Right renal pelvis (tissue), 4 donors: ENCODE results near the gene ROPN1B. TPM values are rescaled to one million over a fixed set of nuclear protein-coding genes. Genes with fewer than 3 reads are reported as not detected.

Source experiments
- DNase-seq, 4 donors: peaks; one replicate each; pipeline ENCODE4 v3.0.0-alpha.2; 2013; ENCODE audit warnings: low read depth in 4 of 4, low spot score in 3 of 4, missing footprints in 1 of 4
- polyA plus RNA-seq, 4 donors: library from polyadenylated mRNA; unstranded; fragments of 120-200 nt; gene quantifications; one replicate each; pipeline ENCODE4 v1.2.1, GENCODE V29; 2013; ENCODE audit not compliant: insufficient read length in 4 of 4

Gene ROPN1B
- polyA plus RNA-seq, 4 donors = 0.27 to 1.2 (median 0.49) TPM

DNA sequence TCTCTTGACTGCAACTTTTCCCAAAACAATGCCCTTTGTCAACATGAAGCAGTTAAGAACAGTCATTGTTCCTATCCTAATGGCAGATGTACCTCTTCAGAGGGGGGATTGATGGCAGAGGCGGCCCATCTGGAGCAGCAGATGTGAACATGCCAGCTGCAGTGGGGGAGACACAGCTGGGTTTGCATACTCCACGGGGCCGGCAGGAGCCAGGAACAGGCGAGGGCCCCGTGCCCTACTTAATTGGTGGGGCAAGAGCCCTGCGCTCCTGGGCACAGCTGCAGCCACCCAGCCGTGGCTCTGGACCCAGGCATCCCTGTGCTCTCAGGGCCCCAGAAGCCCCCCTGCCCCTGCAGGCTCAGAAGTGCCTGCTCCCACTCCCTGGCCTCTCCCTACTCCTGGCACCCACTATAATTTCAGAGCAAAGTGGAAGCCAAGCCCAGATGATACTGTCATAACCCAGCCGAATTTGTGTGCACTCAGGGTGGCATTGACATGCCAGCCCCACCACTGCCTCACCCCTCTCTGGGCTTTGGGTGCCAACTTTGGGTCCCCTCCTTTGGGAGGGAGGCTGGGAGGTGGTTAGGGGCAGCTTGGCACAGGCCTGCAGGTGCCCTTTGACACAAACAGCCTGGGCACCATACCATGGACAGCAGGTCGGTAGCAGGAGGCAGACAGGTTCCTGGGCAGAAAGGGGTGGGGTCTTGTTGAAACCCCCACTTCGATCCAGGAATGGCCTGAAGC, 34.6 kb downstream of the ROPN1B start:
- DNase-seq = no peak

DNA sequence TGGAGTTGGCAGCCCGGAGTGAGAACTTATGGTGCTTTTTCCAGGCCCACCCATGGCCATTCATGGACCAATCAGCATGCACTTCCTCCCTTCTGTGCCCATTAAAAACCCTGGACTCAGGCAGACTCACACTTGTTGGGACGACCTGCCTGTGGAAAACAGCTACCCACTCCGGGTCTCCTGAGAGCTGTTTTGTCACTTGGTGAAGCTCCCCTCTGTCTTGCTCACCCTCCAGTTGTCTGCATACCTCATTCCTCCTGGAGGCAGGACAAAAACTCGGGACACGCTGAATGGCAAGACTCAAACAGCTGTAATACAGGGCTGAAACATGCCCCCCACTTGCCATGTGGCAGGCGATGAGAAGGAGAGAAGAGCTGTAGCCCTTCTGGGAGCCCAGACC, 35.2 kb downstream of the ROPN1B start:
- no peak for DNase-seq

DNA sequence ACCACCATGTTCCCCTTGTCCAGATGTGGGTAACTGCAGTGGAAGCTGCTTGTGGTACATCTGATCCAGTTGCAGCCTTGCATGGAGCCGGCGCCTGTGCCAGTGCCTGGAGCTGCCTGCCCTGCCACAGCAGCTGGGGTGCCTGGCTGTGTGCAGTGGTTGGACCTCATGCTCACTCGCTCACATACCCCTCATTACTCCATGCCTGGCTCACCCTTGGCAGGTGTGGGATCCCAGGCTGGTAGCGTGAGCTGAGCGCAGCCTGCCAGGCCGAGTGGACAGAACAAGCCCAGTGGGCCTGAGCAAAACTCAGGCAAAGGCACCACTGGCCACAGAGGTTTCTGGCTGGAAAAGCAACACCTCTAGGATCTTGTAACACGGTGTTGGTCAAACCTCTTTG, 35.7 kb downstream of the ROPN1B start:
- DNase-seq = no peak

DNA sequence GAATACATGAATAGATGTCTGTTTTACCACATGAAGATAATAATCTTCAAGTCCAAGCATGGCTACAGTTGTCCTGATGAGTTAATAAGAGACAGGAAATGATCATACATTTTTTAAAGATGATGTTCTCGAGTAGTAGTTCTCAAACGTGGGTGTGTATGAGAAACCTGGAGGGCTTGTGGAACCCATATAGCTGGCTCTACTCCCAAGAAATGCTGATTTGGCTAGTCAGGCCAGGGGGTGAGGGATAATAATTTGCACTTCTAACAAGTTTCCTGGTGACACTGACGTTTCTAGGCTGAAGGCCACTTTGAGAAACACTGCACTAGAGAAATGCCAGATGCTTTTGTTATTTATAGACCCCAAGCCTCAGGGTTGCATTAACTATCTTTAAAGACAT, 37.0 kb downstream of the ROPN1B start:
- DNase-seq = no peak

DNA sequence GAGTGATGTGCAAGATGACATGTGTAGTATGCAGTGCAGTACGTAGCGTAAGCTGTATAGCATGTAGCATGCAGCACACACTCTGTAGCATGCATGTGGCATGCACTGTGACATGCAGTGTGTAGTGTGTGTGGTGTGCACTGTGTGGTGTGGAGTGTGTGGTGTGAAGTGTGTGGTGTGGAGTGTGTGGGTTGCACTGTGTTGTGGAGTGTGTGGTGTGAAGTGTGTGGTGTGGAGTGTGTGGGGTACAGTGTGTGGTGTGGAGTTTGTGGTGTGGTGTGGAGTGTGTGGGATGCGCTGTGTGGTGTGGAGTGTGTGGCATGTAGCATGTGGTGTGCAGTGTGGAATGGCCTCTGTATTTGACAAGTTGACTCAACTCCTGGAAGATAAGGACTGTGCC, 39.2 kb downstream of the ROPN1B start:
- DNase-seq = no peak

DNA sequence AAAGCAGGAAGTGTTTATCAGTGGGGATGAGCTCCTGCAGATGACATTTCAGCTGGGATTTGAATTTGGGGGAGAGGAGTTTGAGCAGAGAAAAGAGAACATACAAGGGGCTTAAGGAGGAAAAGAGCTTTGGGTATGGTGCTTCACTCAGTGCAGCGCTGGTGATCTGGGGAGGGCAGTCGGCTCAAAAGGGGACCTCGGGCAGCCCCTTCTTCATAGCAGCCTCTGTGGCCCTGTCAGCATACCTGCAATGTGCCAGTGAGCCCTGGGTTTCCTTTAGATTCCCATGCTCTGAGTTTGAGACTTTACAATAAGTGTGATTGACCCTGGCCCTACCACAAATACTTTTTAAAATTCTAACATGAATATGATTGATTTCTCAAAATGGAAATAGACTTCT, 40.2 kb downstream of the ROPN1B start:
- no peak for DNase-seq

DNA sequence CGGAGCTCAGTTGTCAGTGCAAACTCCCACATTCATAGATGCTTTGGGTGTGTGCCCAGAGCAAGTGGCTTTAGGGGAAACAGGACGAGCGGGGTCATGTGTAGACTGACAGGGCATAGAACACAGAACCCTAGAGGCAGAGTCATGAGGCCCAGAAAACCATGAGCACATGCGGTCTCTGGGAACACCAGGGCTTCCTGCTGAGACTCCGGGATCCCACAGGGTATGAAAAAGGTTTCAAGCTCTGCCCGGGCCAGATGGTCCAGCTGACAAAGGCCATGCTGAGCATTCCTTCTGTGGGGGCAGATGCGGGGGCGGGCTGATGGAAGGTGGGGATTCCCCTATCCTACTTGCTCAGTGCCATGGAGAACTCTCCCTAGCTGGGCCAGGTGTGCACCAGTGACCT, 44.8 kb downstream of the ROPN1B start:
- no peak for DNase-seq

DNA sequence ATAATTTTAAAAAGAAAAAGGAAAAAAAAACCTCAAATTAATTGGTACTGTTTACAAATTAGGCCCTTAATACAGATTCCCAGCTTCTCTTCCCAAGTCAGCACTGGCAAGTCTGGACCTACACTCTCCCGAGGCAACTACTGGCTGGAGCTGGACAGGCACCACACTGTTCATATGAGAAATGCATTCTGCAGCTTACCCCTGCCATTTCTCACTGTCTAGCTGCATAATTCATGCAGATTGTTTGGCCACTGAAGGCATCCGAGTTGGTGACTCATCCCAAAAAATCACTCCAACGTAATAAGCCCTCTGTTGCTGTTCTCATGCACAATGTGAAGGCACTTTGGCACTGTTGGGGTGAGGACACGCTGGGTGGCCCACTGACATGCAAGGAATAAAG, 45.3 kb downstream of the ROPN1B start:
- DNase-seq = no peak

DNA sequence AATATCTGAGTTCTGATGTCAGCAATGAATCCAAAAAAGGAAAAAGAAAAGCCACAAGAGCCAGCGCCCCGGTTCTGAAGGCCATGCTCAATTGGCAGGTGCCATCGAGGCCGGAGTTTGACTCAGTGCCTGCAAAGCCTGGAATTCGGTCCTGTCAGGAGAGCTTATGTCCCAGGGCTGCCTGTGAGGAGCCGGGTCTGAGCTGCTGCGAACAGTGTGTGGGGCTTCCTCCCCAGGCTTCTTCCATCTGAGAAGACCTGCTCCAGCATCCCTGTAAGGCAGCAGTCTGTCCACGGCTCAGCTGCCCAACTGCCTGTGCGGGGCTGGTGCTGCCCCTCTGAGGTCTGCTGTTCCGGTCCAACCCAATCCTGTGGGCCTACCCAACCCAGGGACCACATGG, 46.1 kb downstream of the ROPN1B start:
- no peak for DNase-seq

DNA sequence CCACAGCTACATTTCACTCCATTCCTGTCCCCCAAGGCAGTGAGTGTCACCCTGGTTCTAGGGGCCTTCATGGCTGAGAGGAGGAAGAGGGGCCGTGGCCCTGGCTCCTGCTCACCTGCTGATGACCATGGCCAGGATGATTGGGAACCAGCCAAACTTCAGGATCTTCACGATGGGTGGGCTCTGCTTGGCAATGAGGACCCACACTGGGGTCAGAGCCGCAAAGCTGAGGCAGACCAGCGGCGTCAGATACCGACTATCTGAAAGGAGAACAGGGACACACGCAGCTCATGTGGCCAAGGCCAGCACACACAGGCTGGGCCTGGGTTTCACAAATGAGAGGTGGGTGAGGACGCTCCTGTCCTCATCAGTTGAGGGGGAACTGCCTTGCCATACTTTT, 47.6 kb downstream of the ROPN1B start:
- DNase-seq = no peak

DNA sequence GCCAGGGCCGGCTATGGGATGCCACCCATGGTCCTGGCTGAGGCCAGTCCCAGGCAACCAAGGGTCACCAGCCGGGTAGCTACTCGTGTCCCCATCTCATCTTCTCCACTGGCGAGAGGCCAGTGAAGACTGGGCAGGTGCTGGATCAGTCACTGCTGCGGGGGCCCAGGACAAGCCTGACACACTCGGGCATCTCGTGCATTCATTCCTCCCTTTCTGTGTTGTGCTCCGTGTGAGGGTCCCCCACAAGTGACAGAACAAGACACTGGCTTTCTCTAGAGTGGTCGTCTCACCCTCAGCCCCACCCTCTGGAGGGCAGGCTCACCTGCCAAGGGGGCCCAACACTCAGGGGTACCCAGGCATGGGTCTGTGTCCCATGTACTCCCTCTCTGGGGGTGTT, 48.4 kb downstream of the ROPN1B start:
- DNase-seq = no peak

DNA sequence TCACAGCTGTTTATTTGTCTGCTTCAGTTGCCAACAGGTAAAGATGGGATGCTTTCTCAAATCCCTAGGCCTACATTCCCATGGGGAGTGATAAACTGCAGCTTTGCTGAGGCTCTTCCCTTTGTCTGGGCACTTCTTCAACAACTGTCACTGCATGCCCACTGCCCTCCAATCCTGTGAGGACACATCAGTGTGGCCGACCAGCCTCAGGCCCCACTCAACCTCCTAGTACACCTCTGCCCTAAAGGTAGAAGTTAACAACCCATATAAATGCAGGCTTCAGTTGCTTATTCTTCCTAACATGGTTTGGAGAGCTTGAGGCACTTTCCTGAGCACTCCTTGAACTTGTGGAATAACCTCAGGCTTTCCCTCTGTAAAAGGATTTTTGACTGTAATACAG, 49.6 kb downstream of the ROPN1B start:
- no peak for DNase-seq

DNA sequence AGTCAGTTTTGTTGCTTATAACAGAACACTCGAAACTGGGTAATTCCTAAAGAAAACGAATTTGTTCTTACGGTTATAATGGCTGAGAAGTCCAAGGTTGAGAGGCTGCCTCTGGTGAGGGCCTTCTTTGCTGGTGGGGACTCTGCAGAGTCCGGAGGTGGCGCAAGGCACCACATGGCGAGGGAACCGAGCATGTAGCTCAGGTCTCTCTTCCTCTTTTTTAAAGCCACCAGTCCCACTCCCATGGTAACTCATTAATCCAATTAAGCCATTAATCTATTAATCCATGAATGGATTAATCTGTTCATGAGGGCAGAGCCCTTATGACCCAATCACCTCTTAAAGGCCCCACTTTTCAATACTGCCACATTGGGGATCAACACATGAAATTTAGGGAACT, 50.0 kb downstream of the ROPN1B start:
- no peak for DNase-seq

DNA sequence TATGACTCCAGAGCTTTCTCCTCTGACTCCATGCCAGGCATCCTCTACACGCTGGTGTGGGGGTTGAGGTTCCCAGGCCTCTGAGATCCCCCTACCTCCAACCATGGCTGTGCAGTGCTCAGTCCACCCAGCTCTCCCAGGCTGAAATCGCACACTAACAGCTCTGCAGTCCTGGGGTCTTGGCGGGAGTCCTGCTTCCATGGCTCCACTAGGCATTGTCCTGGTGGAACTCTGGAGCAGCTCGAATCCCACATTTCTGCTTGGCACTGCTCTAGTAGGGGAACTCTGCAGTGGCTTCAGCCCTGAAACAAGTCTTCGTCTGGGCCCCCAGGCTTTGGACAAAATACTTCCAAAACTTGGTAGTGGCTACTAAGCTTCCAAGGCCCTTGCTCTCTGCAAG, 50.7 kb downstream of the ROPN1B start:
- no peak for DNase-seq

DNA sequence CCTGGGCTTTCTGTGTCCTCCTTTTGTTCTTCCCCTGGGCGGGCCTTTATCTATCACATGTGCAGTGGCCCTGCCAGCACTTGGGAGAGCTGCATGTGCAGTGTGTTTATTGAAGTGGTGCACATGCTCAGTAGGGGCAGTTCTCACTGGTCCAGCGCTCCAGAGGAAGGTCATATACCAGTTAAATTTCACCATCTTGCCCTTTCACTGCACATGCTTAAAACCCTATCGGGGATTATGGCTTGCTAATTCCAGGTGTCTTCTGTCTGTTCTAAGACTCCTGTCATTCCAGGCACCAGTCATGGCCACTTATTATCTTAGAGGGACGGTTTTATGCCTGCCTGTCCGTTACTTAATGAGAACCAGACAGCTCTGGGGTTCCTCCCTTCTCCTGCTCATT, 52.2 kb downstream of the ROPN1B start:
- DNase-seq = peak; percentile 18 to 60 (median 24)

DNA sequence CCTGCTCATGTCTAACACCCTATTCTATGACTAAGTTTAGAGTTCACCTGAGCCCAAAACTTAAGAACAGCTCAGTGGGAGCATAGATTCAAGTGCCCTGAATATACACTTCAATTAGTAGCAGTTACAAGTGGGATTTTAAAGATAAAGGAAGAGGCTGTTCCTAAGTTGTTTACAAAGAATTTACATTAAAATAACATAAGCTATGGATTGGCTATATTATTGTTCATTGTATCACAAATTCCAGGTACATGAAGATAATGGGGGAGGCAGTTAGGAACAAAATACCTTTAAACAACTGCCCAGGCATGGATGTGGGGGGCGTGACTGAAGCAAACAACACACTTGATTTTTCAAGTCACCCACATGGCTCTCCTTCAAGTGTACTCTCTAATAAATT, 52.7 kb downstream of the ROPN1B start:
- no peak for DNase-seq

DNA sequence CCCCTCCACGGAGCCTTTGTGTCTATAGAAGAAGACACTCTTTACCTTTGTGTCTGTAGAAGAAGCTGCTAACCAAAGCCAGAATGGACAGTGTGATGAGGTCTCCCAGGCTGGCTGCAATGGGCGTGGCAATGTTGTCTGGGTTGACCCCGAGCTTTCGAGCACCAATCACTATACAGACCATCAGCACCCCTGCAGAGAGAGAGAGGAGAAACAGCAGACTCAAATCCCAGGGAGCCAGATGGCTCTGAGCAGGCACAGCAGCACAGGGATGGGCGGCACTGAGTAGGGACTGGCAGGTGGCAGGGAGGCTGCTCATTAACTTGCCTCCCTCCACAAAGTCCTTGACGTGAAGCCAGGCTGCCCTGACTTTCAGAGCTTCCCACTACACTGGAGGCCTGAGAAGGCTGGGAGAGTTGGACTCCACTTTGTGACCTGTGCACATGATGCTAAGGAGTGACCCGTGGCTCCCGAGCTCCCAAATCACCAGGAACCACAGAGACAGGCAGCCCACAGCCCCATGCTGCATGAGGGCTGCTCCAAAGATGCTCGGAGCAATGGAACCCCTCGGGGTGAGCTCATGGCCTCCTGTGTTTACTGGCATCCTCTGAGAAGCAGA, 53.9 kb downstream of the ROPN1B start:
- DNase-seq = no peak

DNA sequence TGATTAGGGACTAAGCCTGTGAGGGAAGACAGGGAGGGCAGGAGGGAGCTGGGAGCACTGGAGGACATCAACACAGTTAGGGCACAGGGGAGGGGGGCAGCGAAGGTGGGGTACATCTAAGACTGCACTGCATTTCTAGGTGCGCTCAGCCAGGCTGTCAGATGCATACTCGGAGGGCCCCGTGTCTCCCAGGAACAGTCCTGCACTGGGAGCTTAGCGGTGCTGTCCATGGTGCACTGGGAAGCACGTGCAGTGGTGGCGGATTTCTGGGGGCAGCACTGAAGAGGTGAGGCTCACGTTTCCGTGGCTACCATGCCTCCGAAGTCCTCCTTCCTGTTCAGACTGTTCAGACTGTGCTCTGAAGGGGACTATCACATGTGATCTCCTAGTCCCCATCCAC, 54.4 kb downstream of the ROPN1B start:
- DNase-seq = no peak

DNA sequence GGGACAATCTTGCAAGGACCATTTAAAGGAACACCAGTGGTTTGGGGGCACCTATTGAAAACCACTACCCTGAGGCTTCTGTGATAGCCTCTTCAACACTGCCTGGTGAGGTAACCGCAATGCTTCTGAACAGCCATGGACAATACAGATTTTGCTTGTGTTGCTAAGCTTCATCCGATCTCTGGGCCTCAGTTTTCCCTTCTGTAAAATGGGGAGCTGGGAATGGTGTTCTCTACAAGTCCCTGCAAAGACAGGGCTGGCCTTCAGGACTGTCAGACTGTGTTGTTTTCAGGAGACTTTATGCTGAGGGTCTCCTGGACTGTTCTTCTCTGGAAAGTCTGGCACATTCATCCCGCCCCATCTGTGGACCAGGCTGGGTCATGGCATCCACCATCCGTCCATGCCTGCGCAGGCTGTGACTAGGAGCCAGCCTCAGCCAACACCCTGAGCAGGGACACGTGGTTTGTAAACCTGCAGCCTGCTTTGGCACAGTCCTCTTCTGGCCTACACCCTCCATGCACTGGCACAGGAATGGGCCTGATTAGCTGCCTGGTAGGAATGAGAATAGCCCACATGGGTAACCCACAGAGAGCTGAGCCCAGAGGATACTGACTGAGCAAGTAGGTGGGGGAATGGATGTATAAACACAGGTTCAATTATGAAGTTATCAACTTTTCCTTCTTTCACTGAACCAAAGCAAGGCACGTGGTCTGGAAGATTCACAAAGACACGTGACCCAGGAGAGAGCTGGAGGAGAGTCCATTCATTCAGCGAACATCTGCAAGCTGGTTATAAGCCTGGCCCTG, 55.3 kb downstream of the ROPN1B start:
- DNase-seq = no peak

DNA sequence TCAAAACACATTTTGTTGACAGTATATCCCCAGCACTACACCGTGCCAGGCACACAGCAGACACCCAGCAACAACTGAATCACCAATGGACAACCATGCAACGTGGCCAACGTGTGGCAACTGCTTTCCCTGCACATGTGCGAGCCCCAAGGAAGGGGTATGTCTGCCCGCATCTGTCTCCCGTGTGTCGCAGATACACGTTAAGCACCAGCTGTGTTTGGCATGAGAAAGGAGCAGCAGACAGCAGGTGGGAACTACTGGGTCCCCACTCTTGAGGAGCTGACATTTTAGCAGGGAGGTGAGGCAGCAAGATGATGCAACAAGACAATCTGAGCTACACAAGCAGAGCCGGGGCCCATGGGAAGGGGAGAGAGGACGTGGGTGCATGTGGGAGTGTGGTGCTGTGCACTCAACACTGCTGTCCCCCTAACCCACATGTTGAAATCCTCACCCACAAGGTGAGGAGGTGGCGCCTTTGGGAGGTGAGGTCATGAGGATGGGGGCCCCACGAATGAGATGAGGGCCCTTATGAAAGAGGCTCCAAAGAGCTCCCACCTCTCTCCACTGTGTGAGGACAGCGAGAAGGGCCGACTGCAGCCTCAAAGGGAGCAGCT, 56.2 kb downstream of the ROPN1B start:
- no peak for DNase-seq

DNA sequence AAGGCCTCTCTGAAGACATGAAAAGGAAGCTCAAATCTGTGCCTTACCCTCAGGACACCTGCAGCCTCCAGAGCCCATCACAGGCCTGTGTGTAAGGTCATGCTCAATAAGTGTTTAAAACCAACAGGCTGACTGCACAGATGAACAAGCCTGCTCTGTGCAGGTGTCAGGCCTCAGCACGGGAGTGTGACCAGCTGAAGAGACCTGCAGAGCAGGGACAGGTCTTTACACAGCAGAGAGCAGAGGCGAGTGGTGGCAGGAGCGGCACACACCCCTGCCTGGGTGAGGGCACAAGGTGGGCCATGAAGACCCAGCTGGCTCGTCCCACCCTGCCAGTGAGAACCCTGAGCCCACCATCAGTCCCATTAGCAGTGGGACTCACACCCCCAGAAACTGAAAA, 56.9 kb downstream of the ROPN1B start:
- DNase-seq = no peak
